HepG2 (cell line): Measurements from ENCODE around the gene TGM1. TPM values are rescaled to one million over a fixed set of nuclear protein-coding genes. Genes with fewer than 3 reads are reported as not detected.

Source experiments
- ATAC-seq: fragments of 200-7000 bp; cut with Tn5 transposase; 3 replicates; pipeline ENCODE4 v1.9.1; 2020; ENCODE audit warnings: mild to moderate bottlenecking, moderate library complexity
- BruUV-seq: library from RNA; stranded (reverse); fragments of 400-500 nt; replicated peaks from 2 replicates; lab custom pipeline; 2021; lab: Mats Ljungman, UMichigan
- CTCF ChIA-PET: fragments of 300-600 bp; formaldehyde crosslinking; extraction: SDS; loops from one replicate; lab custom pipeline; 2021; ENCODE audit warnings: low total read pairs, inconsistent platforms, low intra/inter-chr PET ratio; lab: Yijun Ruan, JAX
- POLR2A ChIA-PET: fragments of 350-600 bp; sonication (Branson Sonifier 250); formaldehyde crosslinking; loops from one replicate; lab custom pipeline; 2020; ENCODE audit warnings: antibody characterized with exemption, inconsistent platforms; lab: Yijun Ruan, JAX
- DNase-seq: peaks from one replicate; pipeline ENCODE4 v3.0.0-alpha.2; 2015; ENCODE audit warnings: low spot score
- FAIRE-seq: peaks from 3 replicates; lab custom pipeline; 2011; peaks lifted over from hg19 to GRCh38; lab: Jason Lieb, UNC
- H2AFZ ChIP-seq: one replicate; pipeline ENCODE4 v1.6.1; 2011; ENCODE audit warnings: low read length, inconsistent platforms
- H3K27ac ChIP-seq: fragments of 300-600 bp; 3 replicates; pipeline ENCODE4 v1.8.0; 2011; ENCODE audit warnings: mixed run types, mild to moderate bottlenecking, mixed read lengths, low read length, inconsistent platforms; ENCODE audit not compliant: insufficient read depth; ENCODE audit errors: extremely low read length
- H3K27me3 ChIP-seq, 2 experiments: fragments of 200-600 bp in 1 of 2; 2 replicates in 1 of 2; 3 replicates in 1 of 2; pipeline versions ENCODE4 v1.6.0 to v1.8.0; 2011; ENCODE audit warnings: low read length in 2 of 2, mild to moderate bottlenecking in 2 of 2, moderate library complexity in 2 of 2, inconsistent platforms in 1 of 2; ENCODE audit not compliant: insufficient read depth in 2 of 2, control insufficient read depth in 1 of 2
- H3K36me3 ChIP-seq, 2 experiments: fragments of 200-600 bp in 1 of 2; replicated peaks in 1 of 2; 2 replicates in 1 of 2; 3 replicates in 1 of 2; pipeline versions ENCODE4 v1.5.1 to v1.8.0; 2011; ENCODE audit warnings: low read length in 2 of 2, inconsistent platforms in 1 of 2; ENCODE audit not compliant: insufficient read depth in 2 of 2, control insufficient read depth in 1 of 2
- H3K4me1 ChIP-seq: 2 replicates; pipeline ENCODE4 v1.5.1; 2012; ENCODE audit warnings: low read length, inconsistent platforms; ENCODE audit not compliant: insufficient read depth
- H3K4me2 ChIP-seq: 2 replicates; pipeline ENCODE4 v1.6.0; 2011; ENCODE audit warnings: low read depth, low read length, inconsistent platforms
- H3K4me3 ChIP-seq, 3 experiments: fragments of 200-600 bp in 1 of 3; sonication (generic), shearing (Covaris generic) in 1 of 3; replicated peaks in 1 of 3; 2 replicates each; pipeline ENCODE4 v1.5.1; 2011 to 2016; ENCODE audit warnings: low read length in 3 of 3, inconsistent platforms in 2 of 3, low read depth in 2 of 3, mild to moderate bottlenecking in 2 of 3, control low read depth in 1 of 3, mixed read lengths in 1 of 3; ENCODE audit not compliant: insufficient read depth in 1 of 3
- H3K79me2 ChIP-seq: one replicate; pipeline ENCODE4 v1.6.1; 2011; ENCODE audit warnings: low read length, inconsistent platforms; ENCODE audit not compliant: insufficient read depth
- H3K9ac ChIP-seq: 2 replicates; pipeline ENCODE4 v1.6.0; 2011; ENCODE audit warnings: mild to moderate bottlenecking, low read depth, low read length, inconsistent platforms; ENCODE audit not compliant: insufficient read depth
- H3K9me3 ChIP-seq: 2 replicates; pipeline ENCODE4 v1.5.1; 2012; ENCODE audit warnings: mild to moderate bottlenecking, low read length
- H4K20me1 ChIP-seq: 2 replicates; pipeline ENCODE4 v1.6.0; 2011; ENCODE audit warnings: inconsistent platforms, mild to moderate bottlenecking, low read length, moderate library complexity; ENCODE audit not compliant: insufficient read depth
- CBX5 ChIP-seq: sonication (generic); formaldehyde crosslinking; IDR thresholded peaks from 2 replicates; pipeline ENCODE4 v1.4.0; 2020; ENCODE audit warnings: missing genetic modification reagents, borderline replicate concordance
- E2F2 ChIP-seq: sonication (generic); formaldehyde crosslinking; IDR thresholded peaks from 2 replicates; pipeline ENCODE4 v1.4.0; 2020; ENCODE audit warnings: missing genetic modification reagents, borderline replicate concordance
- KAT2B ChIP-seq: fragments of 150-350 bp; IDR thresholded peaks from 2 replicates; pipeline ENCODE4 v1.6.1; 2014; ENCODE audit warnings: low read depth, low read length, borderline replicate concordance
- REST ChIP-seq, 2 experiments: IDR thresholded peaks; 2 replicates each; pipeline ENCODE4 v1.6.1; 2011 to 2012; ENCODE audit warnings: low read length in 2 of 2, borderline replicate concordance in 1 of 2, low read depth in 1 of 2, mild to moderate bottlenecking in 1 of 2, moderate library complexity in 1 of 2
- RXRA ChIP-seq: sonication (generic); formaldehyde crosslinking; IDR thresholded peaks from 2 replicates; pipeline ENCODE4 v1.5.1; 2020; ENCODE audit warnings: missing genetic modification reagents
- SMC3 ChIP-seq: IDR thresholded peaks from 2 replicates; pipeline ENCODE4 v1.6.1; 2011; ENCODE audit warnings: low read length, improper control_type of control experiment
- SUZ12 ChIP-seq: fragments of 150-350 bp; IDR thresholded peaks from 2 replicates; pipeline ENCODE4 v1.6.1; 2014; ENCODE audit warnings: low read depth, low read length
- ZNF441 ChIP-seq: sonication (generic); formaldehyde crosslinking; IDR thresholded peaks from 2 replicates; pipeline ENCODE4 v1.7.0; 2021; ENCODE audit warnings: missing genetic modification reagents, borderline replicate concordance
- ZNF792 ChIP-seq: IDR thresholded peaks from 2 replicates; pipeline ENCODE4 v1.6.1; 2016
- WGBS: methylation state at CpG from one replicate; pipeline ENCODE4 v1.1.6; 2017; ENCODE audit warnings: low lambda C conversion rate; 5-methylcytosine and 5-hydroxymethylcytosine counted together
- in situ Hi-C: cut with HindIII; loops from 2 replicates; pipeline ENCODE4 v1.10.0; 2017; ENCODE audit warnings: low pct_unique_long_range_greater_than_20kb; ENCODE audit not compliant: extremely low pct_ligation_motif_present
- intact Hi-C: fragments of 100-400 bp; cut with micrococcal nuclease; formaldehyde crosslinking; loops from one replicate; pipeline ENCODE4 v1.10.0; 2022; ENCODE audit not compliant: unreplicated experiment
- polyA plus RNA-seq, 8 experiments: library from polyadenylated mRNA; depleted of rRNA in 3 of 8; stranded (reverse) in 7 of 8; unstranded in 1 of 8; fragments of >200 nt; fragmentation: Illumina TruSeq in 4 of 8; extraction: Trizol in 4 of 8; gene quantifications; 2 replicates each; pipeline versions ENCODE4 v1.2.1 to v1.2.3, GENCODE V29; 2011 to 2016; ENCODE audit warnings: low read depth in 4 of 8, missing spikeins in 1 of 8, mixed read lengths in 1 of 8; ENCODE audit not compliant: insufficient read depth in 1 of 8
- total RNA-seq, 5 experiments: library from RNA; depleted of rRNA; stranded (reverse); fragments of >200 nt; fragmentation: Illumina TruSeq; extraction: Trizol; gene quantifications; 2 replicates each; pipeline ENCODE4 v1.2.3, GENCODE V29; 2016; ENCODE audit warnings: low read depth in 1 of 5
- TF ChIP-seq, protein P1 (sequence below): sonication (generic); formaldehyde crosslinking; IDR thresholded peaks from 2 replicates; pipeline ENCODE4 v1.9.0; 2021; ENCODE audit warnings: missing genetic modification reagents, borderline replicate concordance
- TF ChIP-seq, protein P2 (sequence below): sonication (generic); formaldehyde crosslinking; IDR thresholded peaks from 2 replicates; pipeline ENCODE4 v1.5.0; 2020; ENCODE audit warnings: mild to moderate bottlenecking, missing genetic modification reagents

The TGM1 gene
- total and polyA plus RNA-seq, 2 of the 13 experiments (the other 11 are each of a cell fraction or from before 2014, with no cell fraction given) = 3.2 to 10.6 TPM

GRCh38 chr14:24271834-24272263 is 8.9 kb upstream of the TGM1 start (continued):
- TF ChIP-seq, protein P1, sequence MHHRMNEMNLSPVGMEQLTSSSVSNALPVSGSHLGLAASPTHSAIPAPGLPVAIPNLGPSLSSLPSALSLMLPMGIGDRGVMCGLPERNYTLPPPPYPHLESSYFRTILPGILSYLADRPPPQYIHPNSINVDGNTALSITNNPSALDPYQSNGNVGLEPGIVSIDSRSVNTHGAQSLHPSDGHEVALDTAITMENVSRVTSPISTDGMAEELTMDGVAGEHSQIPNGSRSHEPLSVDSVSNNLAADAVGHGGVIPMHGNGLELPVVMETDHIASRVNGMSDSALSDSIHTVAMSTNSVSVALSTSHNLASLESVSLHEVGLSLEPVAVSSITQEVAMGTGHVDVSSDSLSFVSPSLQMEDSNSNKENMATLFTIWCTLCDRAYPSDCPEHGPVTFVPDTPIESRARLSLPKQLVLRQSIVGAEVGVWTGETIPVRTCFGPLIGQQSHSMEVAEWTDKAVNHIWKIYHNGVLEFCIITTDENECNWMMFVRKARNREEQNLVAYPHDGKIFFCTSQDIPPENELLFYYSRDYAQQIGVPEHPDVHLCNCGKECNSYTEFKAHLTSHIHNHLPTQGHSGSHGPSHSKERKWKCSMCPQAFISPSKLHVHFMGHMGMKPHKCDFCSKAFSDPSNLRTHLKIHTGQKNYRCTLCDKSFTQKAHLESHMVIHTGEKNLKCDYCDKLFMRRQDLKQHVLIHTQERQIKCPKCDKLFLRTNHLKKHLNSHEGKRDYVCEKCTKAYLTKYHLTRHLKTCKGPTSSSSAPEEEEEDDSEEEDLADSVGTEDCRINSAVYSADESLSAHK (CRISPR knock-in tag) = no peak

GRCh38 chr14:24271134-24271833 is 8.3 kb upstream of the TGM1 start, which contains the start of gene RABGGTA:
Gene RABGGTA (minus strand): TSS chr14:24271597. CDS start chr14:24271115, 482 bp downstream.
- Histone ChIP-seq H3K79me2 (peaks cover 7% of the 10 kb centered on the region), H3K9me3 (no peaks in the 10 kb centered on the region), H3K4me1 (peaks cover 22% of the 10 kb centered on the region), H3K27me3 (no peaks in the 10 kb centered on the region; a peak in 1 of 5 replicates), H2AFZ (peak within 1 kb of the TSS; percentile 75), H3K27ac (peak within 1 kb of the TSS; percentile 92), H4K20me1 (no peaks in the 10 kb centered on the region), H3K9ac (peak within 1 kb of the TSS; percentile 98), H3K4me2 (peak within 1 kb of the TSS; percentile 97), H3K36me3 (peaks cover 16 to 26% of the 10 kb centered on the region in 2 experiments; a peak in 4 of 5 replicates), H3K4me3 (peak within 1 kb of the TSS; percentile 78 to 96 (median 78))
- peak; percentile 96 for DNase-seq
- ATAC-seq = peak; percentile 95
- whole genome bisulfite sequencing = 1% methylated on average over 61 of the region's 61 CpGs
- intact Hi-C loops (loop anchor here (1.0 to 2.0 kb wide), 4 partner anchors 19 to 54 kb away; partner anchors contain the start of gene MDP1), in situ Hi-C loops (no loop called here)
- FAIRE-seq = peak; percentile 76
- ChIA-PET CTCF (interaction anchor here (0.6 to 2.8 kb wide), 4 partner anchors 26 to 76 kb away, joined by 3 to 33 read pairs (median 10); partner anchors contain the start of genes MDP1 and TINF2), POLR2A (interaction anchor here (0.6 to 16.5 kb wide), 55 partner anchors 9 to 1434 kb away, joined by 3 to 435 read pairs (median 7); partner anchors contain the start of genes AJUBA, BCL2L2, CARMIL3 and CBLN3)
- BruUV-seq = no TSS peak
- TF ChIP-seq, protein P2, sequence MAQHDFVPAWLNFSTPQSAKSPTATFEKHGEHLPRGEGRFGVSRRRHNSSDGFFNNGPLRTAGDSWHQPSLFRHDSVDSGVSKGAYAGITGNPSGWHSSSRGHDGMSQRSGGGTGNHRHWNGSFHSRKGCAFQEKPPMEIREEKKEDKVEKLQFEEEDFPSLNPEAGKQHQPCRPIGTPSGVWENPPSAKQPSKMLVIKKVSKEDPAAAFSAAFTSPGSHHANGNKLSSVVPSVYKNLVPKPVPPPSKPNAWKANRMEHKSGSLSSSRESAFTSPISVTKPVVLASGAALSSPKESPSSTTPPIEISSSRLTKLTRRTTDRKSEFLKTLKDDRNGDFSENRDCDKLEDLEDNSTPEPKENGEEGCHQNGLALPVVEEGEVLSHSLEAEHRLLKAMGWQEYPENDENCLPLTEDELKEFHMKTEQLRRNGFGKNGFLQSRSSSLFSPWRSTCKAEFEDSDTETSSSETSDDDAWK = no peak
- peak; percentile 100 for TF ChIP-seq ZNF792
- no peak for TF ChIP-seq KAT2B
- TF ChIP-seq ZNF441 (CRISPR knock-in tag) = peak; percentile 97
- no peak for TF ChIP-seq SUZ12
- peak; percentile 26; the same call in 1 of the 2 replicates for TF ChIP-seq SMC3
- peak; percentile 85 for TF ChIP-seq CBX5 (CRISPR knock-in tag)
- TF ChIP-seq RXRA (CRISPR knock-in tag) = peak; percentile 78
- no peak; a peak in 1 of 4 replicates for TF ChIP-seq REST (IDR thresholded peaks at IDR 0.05; ENCODE audit: borderline replicate concordance in 1 of 2, low read depth in 1 of 2, low read length in 2 of 2)
- peak; percentile 98 for TF ChIP-seq E2F2 (CRISPR knock-in tag)
